ENCODE measurements around the gene NEK2.
"Not testable (repeated sequence)": the region's sequence is repeated elsewhere in the genome, so short reads cannot be mapped to it uniquely, and the experiment has no call there.

The NEK2 gene

GRCh38 chr1:211632808-211633523, 42.5 kb downstream of the NEK2 start:
- DNase-seq (ENCODE audit: low read depth): no peak

- no peak for DNase-seq (ENCODE audit: low read depth)
Observed at GRCh38 chr1:211632117-211632807, 43.2 kb downstream of the NEK2 start.

GRCh38 chr1:211631168-211631567, 44.3 kb downstream of the NEK2 start:
- DNase-seq (ENCODE audit: low read depth): no peak

GRCh38 chr1:211630236-211631081, 45.0 kb downstream of the NEK2 start:
- no peak for DNase-seq (ENCODE audit: low read depth)

GRCh38 chr1:211628417-211628816, 47.0 kb downstream of the NEK2 start:
- no peak for DNase-seq (ENCODE audit: low read depth)

- no peak for DNase-seq (ENCODE audit: low read depth)
Observed at GRCh38 chr1:211627259-211627658, 48.2 kb downstream of the NEK2 start.

- not testable (repeated sequence) for DNase-seq (ENCODE audit: low read depth)
Observed at GRCh38 chr1:211625866-211626265, 49.6 kb downstream of the NEK2 start.

GRCh38 chr1:211625040-211625439, 50.4 kb downstream of the NEK2 start:
- DNase-seq (ENCODE audit: low read depth): no peak

- DNase-seq (ENCODE audit: low read depth): no peak
Observed at GRCh38 chr1:211623515-211623914, 51.9 kb downstream of the NEK2 start.

GRCh38 chr1:211621447-211622198, 53.8 kb downstream of the NEK2 start:
- DNase-seq (ENCODE audit: low read depth): no peak

GRCh38 chr1:211620097-211620496, 55.3 kb downstream of the NEK2 start:
- DNase-seq (ENCODE audit: low read depth): no peak

- DNase-seq (ENCODE audit: low read depth): no peak
Observed at GRCh38 chr1:211619033-211619996, 56.1 kb downstream of the NEK2 start.

GRCh38 chr1:211616965-211617297, 58.5 kb downstream of the NEK2 start:
- DNase-seq (ENCODE audit: low read depth): no peak

- DNase-seq (ENCODE audit: low read depth): no peak
Observed at GRCh38 chr1:211616231-211616964, 59.0 kb downstream of the NEK2 start.

- no peak for DNase-seq (ENCODE audit: low read depth)
Observed at GRCh38 chr1:211614615-211615014, 60.8 kb downstream of the NEK2 start.

- no peak for DNase-seq (ENCODE audit: low read depth)
Observed at GRCh38 chr1:211613951-211614350, 61.5 kb downstream of the NEK2 start.

- no peak for DNase-seq (ENCODE audit: low read depth)
Observed at GRCh38 chr1:211613108-211613947, 62.1 kb downstream of the NEK2 start.

GRCh38 chr1:211612786-211613107, 62.7 kb downstream of the NEK2 start:
- DNase-seq (ENCODE audit: low read depth): no peak
